Liver (tissue), 9 donors: ENCODE data around the gene NT5C2. TPM values are rescaled to one million over a fixed set of nuclear protein-coding genes. Genes with fewer than 3 reads are reported as not detected.

Experiments
- DNase-seq: peaks from one replicate; pipeline ENCODE4 v3.0.0-alpha.2; 2017; ENCODE audit warnings: low spot score
- H3K27ac ChIP-seq, 2 donors: one replicate each; pipeline ENCODE4 v1.7.0; 2013; ENCODE audit warnings: inconsistent platforms in 2 of 2, low read length in 2 of 2, control low read depth in 1 of 2, low read depth in 1 of 2, mild to moderate bottlenecking in 1 of 2
- H3K27me3 ChIP-seq, 4 donors: one replicate each; pipeline versions ENCODE4 v1.6.1 to v1.7.0; 2013; ENCODE audit warnings: low read length in 3 of 4, inconsistent platforms in 1 of 4, mild to moderate bottlenecking in 1 of 4, moderate library complexity in 1 of 4; ENCODE audit not compliant: control insufficient read depth in 4 of 4, insufficient read depth in 4 of 4
- H3K36me3 ChIP-seq, 4 donors: one replicate each; pipeline versions ENCODE4 v1.6.1 to v1.7.0; 2013; ENCODE audit warnings: low read length in 3 of 4, mild to moderate bottlenecking in 3 of 4, low read depth in 1 of 4, moderate library complexity in 1 of 4; ENCODE audit not compliant: control insufficient read depth in 4 of 4, insufficient read depth in 3 of 4
- H3K4me1 ChIP-seq, 4 donors: one replicate each; pipeline versions ENCODE4 v1.6.1 to v1.7.0; 2013; ENCODE audit warnings: low read length in 3 of 4, mild to moderate bottlenecking in 3 of 4, moderate library complexity in 1 of 4; ENCODE audit not compliant: control insufficient read depth in 4 of 4, insufficient read depth in 4 of 4
- H3K4me3 ChIP-seq, 3 donors: one replicate each; pipeline versions ENCODE4 v1.6.1 to v1.7.0; 2013; ENCODE audit warnings: low read length in 3 of 3, control low read depth in 1 of 3, low read depth in 1 of 3, mild to moderate bottlenecking in 1 of 3
- H3K9ac ChIP-seq, 2 donors: one replicate each; pipeline ENCODE4 v1.7.0; 2013; ENCODE audit warnings: low read length in 2 of 2, mild to moderate bottlenecking in 2 of 2, moderate library complexity in 2 of 2, control low read depth in 1 of 2, low read depth in 1 of 2
- H3K9me3 ChIP-seq, 4 donors: one replicate each; pipeline versions ENCODE4 v1.6.1 to v1.7.0; 2013; ENCODE audit warnings: low read length in 3 of 4; ENCODE audit not compliant: control insufficient read depth in 4 of 4
- ATF3 ChIP-seq: IDR thresholded peaks from 2 replicates; pipeline ENCODE4 v1.6.1; 2016; ENCODE audit warnings: antibody characterized with exemption
- CTCF ChIP-seq: fragments of 150-350 bp; IDR thresholded peaks from 2 replicates; pipeline ENCODE4 v1.5.1; 2017; ENCODE audit warnings: improper control_type of control experiment, low read depth, low read length; ENCODE audit not compliant: missing input control
- EGR1 ChIP-seq, 2 donors: IDR thresholded peaks; 2 replicates each; pipeline ENCODE4 v1.6.1; 2016 to 2018; ENCODE audit warnings: antibody characterized with exemption in 2 of 2, low read depth in 2 of 2
- FOXA1 ChIP-seq: IDR thresholded peaks from 2 replicates; pipeline ENCODE4 v1.6.1; 2016; ENCODE audit warnings: antibody characterized with exemption
- FOXA2 ChIP-seq: IDR thresholded peaks from 2 replicates; pipeline ENCODE4 v1.6.1; 2016; ENCODE audit warnings: antibody characterized with exemption
- GABPA ChIP-seq, 2 donors: IDR thresholded peaks in 1 of 2; conservative IDR thresholded peaks in 1 of 2; 2 replicates each; pipeline ENCODE4 v1.6.1; 2016; ENCODE audit warnings: antibody characterized with exemption in 2 of 2, mild to moderate bottlenecking in 1 of 2, moderate library complexity in 1 of 2
- HNF4A ChIP-seq, 2 donors: conservative IDR thresholded peaks; 2 replicates each; pipeline ENCODE4 v1.6.1; 2016; ENCODE audit warnings: antibody characterized with exemption in 2 of 2, mild to moderate bottlenecking in 2 of 2
- HNF4G ChIP-seq: IDR thresholded peaks from 2 replicates; pipeline ENCODE4 v1.6.1; 2016; ENCODE audit warnings: antibody characterized with exemption
- JUND ChIP-seq, 2 donors: IDR thresholded peaks; 2 replicates each; pipeline ENCODE4 v1.6.1; 2016; ENCODE audit warnings: antibody characterized with exemption in 2 of 2
- MAX ChIP-seq: IDR thresholded peaks from 2 replicates; pipeline ENCODE4 v1.6.1; 2016; ENCODE audit warnings: antibody characterized with exemption
- NR2F2 ChIP-seq: IDR thresholded peaks from 2 replicates; pipeline ENCODE4 v1.6.1; 2016; ENCODE audit warnings: antibody characterized with exemption
- RAD21 ChIP-seq, 2 donors: IDR thresholded peaks; 2 replicates each; pipeline ENCODE4 v1.6.1; 2016; ENCODE audit warnings: antibody characterized with exemption in 2 of 2, mild to moderate bottlenecking in 2 of 2
- REST ChIP-seq: IDR thresholded peaks from 2 replicates; pipeline ENCODE4 v1.6.1; 2016; ENCODE audit warnings: antibody characterized with exemption, mild to moderate bottlenecking
- RXRA ChIP-seq, 2 donors: IDR thresholded peaks; 2 replicates each; pipeline ENCODE4 v1.6.1; 2017 to 2018; ENCODE audit warnings: antibody characterized with exemption in 2 of 2, mild to moderate bottlenecking in 1 of 2
- SP1 ChIP-seq: IDR thresholded peaks from 2 replicates; pipeline ENCODE4 v1.6.1; 2018; ENCODE audit warnings: antibody characterized with exemption, mild to moderate bottlenecking
- YY1 ChIP-seq: IDR thresholded peaks from 2 replicates; pipeline ENCODE4 v1.6.1; 2016; ENCODE audit warnings: antibody characterized with exemption, mild to moderate bottlenecking
- ZBTB33 ChIP-seq: IDR thresholded peaks from 2 replicates; pipeline ENCODE4 v1.6.1; 2016; ENCODE audit warnings: antibody characterized with exemption
- WGBS: extraction: QIAGEN DNeasy Blood & Tissue Kit; methylation state at CpG from one replicate; pipeline ENCODE4 v1.1.7; 2013; 5-methylcytosine and 5-hydroxymethylcytosine counted together
- polyA plus RNA-seq, 2 donors: library from polyadenylated mRNA; stranded (reverse) in 1 of 2; unstranded in 1 of 2; fragments of 200-250 nt in 1 of 2; fragments of >200 nt in 1 of 2; fragmentation: Nextera tagmentation in 1 of 2; extraction: Ambion mirVana in 1 of 2; gene quantifications; one replicate each; pipeline versions ENCODE4 v1.2.1 to v1.2.3, GENCODE V29; 2013 to 2015
- total RNA-seq, 2 donors: library from RNA; depleted of rRNA; stranded (reverse); fragments of >200 nt; gene quantifications; one replicate each; pipeline ENCODE4 v1.2.3, GENCODE V29; 2014
- donor health status: healthy.
- donor health status: healthy.
- donor health status: healthy.
- donor health status: healthy.
- donor health status: healthy.

The NT5C2 gene
- total and polyA plus RNA-seq, 4 donors = 14.4 to 65.3 (median 33.0) TPM

- no peaks in the 10 kb centered on the region for H3K4me1 ChIP-seq
- H3K4me3 ChIP-seq = no peak overlapping the region
- no peak for TF ChIP-seq YY1
- no peak overlapping the region for H3K9ac ChIP-seq
- no peak overlapping the region for H3K27ac ChIP-seq
- DNase-seq = no peak
- H3K9me3 ChIP-seq = no peaks in the 10 kb centered on the region
- 63% methylated on average over 4 of the region's 4 CpGs for WGBS
- no peaks in the 10 kb centered on the region for H3K27me3 ChIP-seq
- no peaks in the 10 kb centered on the region for H3K36me3 ChIP-seq
Observed at GRCh38 chr10:103231047-103231551, 38.0 kb upstream of the NT5C2 start.

GRCh38 chr10:103227416-103227815, 34.3 kb upstream of the NT5C2 start:
- WGBS = 91% methylated on average over 1 of the region's 1 CpG
- no peak for DNase-seq

More at GRCh38 chr10:103227416-103227815, 34.3 kb upstream of the NT5C2 start:
- Histone ChIP-seq H3K9ac (no peak overlapping the region), H3K9me3 (peaks cover 0 to 6% (median under 1%) of the 10 kb centered on the region in 4 donors), H3K4me3 (no peak overlapping the region), H3K27me3 (no peaks in the 10 kb centered on the region), H3K36me3 (no peaks in the 10 kb centered on the region), H3K27ac (no peak overlapping the region), H3K4me1 (no peaks in the 10 kb centered on the region)
- TF ChIP-seq SP1 (no peak), RXRA (IDR thresholded peaks at IDR 0.05) (no peak), JUND (IDR thresholded peaks at IDR 0.05) (no peak), GABPA (IDR thresholded peaks at IDR 0.05 in 1 of 2, conservative IDR thresholded peaks at IDR 0.05 in 1 of 2) (no peak), ATF3 (no peak), MAX (no peak), RAD21 (IDR thresholded peaks at IDR 0.05) (no peak), REST (no peak), HNF4G (no peak), YY1 (no peak), NR2F2 (no peak), ZBTB33 (no peak), EGR1 (IDR thresholded peaks at IDR 0.05; ENCODE audit: low read depth in 2 of 2) (no peak), FOXA2 (no peak), CTCF (no peak), FOXA1 (no peak), HNF4A (conservative IDR thresholded peaks at IDR 0.05) (no peak)
